GM21737 (cell line): ENCODE measurements around the gene SNCB.
"Not testable (repeated sequence)": the region's sequence is repeated elsewhere in the genome, so short reads cannot be mapped to it uniquely, and the experiment has no call there.

Experiments used
- ATAC-seq: cut with Tn5 transposase; IDR thresholded peaks from one replicate; pipeline ENCODE4 v1.9.1; 2021; ENCODE audit warnings: mild to moderate bottlenecking, moderate library complexity; ENCODE audit not compliant: unreplicated experiment

Gene SNCB

GRCh38 chr5:176606032-176606431, 24.3 kb downstream of the SNCB start:
- no peak for ATAC-seq

- ATAC-seq, result no peak
These were observed 27.2 kb downstream of the SNCB start for GRCh38 chr5:176603091-176603490.

- no peak for ATAC-seq
These were observed 28.3 kb downstream of the SNCB start for GRCh38 chr5:176601901-176602482.

- ATAC-seq, result not testable (repeated sequence)
These were observed 30.4 kb downstream of the SNCB start for GRCh38 chr5:176599749-176600430.

GRCh38 chr5:176597417-176598389, 32.6 kb downstream of the SNCB start:
- ATAC-seq, result no peak

- ATAC-seq, result no peak
These were observed 33.5 kb downstream of the SNCB start for GRCh38 chr5:176596689-176597416.

GRCh38 chr5:176596069-176596644, 34.2 kb downstream of the SNCB start:
- ATAC-seq, result no peak

- ATAC-seq, result no peak
These were observed 34.9 kb downstream of the SNCB start for GRCh38 chr5:176595386-176595943.

- ATAC-seq, result no peak
These were observed 35.8 kb downstream of the SNCB start for GRCh38 chr5:176594554-176594953.

- ATAC-seq, result no peak
These were observed 37.0 kb downstream of the SNCB start for GRCh38 chr5:176593273-176593869.

GRCh38 chr5:176592573-176592972, 37.8 kb downstream of the SNCB start:
- ATAC-seq, result no peak

- ATAC-seq, result not testable (repeated sequence)
These were observed 38.7 kb downstream of the SNCB start for GRCh38 chr5:176591667-176592066.

GRCh38 chr5:176590035-176590717, 40.2 kb downstream of the SNCB start:
- ATAC-seq, result no peak

GRCh38 chr5:176589039-176589769, 41.1 kb downstream of the SNCB start:
- no peak for ATAC-seq

- no peak for ATAC-seq
These were observed 42.0 kb downstream of the SNCB start for GRCh38 chr5:176588297-176588696.

- ATAC-seq, result no peak
These were observed 42.9 kb downstream of the SNCB start for GRCh38 chr5:176587398-176587797.

- ATAC-seq, result no peak
These were observed 47.3 kb downstream of the SNCB start for GRCh38 chr5:176583076-176583475.

- no peak for ATAC-seq
These were observed 49.0 kb downstream of the SNCB start for GRCh38 chr5:176581361-176581760.

GRCh38 chr5:176579323-176579722, 51.0 kb downstream of the SNCB start:
- ATAC-seq, result no peak
